ENCODE results near the gene ABCG4.
A peak's percentile ranks its signal among the peaks of the same experiment; 100 is the strongest.
"Not testable (repeated sequence)": the region's sequence is repeated elsewhere in the genome, so short reads cannot be mapped to it uniquely, and the experiment has no call there.

Gene ABCG4

GRCh38 chr11:119149018-119149785 lies at the start of gene ABCG4:
ABCG4 (plus strand) TSS chr11:119149052; CDS start chr11:119149966, 914 bp downstream.
- Mint-ChIP-seq H3K36me3 (no peaks in the 10 kb centered on the region), H3K4me1 (peaks cover 20% of the 10 kb centered on the region), H3K27ac (no peak within 1 kb of the TSS), H3K4me3 (peak within 1 kb of the TSS; percentile 59), H3K9me3 (no peaks in the 10 kb centered on the region)
- ATAC-seq, result peak; percentile 60
- peak in 1 of 2 donors; percentile 61 for DNase-seq (ENCODE audit: low spot score in 2 of 2)

- no peak for DNase-seq (ENCODE audit: low spot score in 2 of 2)
- peak overlapping the region; percentile 88 for H3K4me3 Mint-ChIP-seq
- H3K27ac Mint-ChIP-seq, result peak overlapping the region; percentile 97
- ATAC-seq, result no peak
- peaks cover 40% of the 10 kb centered on the region for H3K4me1 Mint-ChIP-seq
- no peaks in the 10 kb centered on the region for H3K9me3 Mint-ChIP-seq
- peaks cover 72% of the 10 kb centered on the region for H3K36me3 Mint-ChIP-seq
These were observed 49.1 kb upstream of the ABCG4 start for GRCh38 chr11:119099711-119100110.

GRCh38 chr11:119100246-119100970 lies 48.4 kb upstream of the ABCG4 start:
- Mint-ChIP-seq H3K27ac (peak overlapping the region; percentile 97), H3K4me1 (peaks cover 36% of the 10 kb centered on the region), H3K36me3 (peaks cover 65% of the 10 kb centered on the region), H3K4me3 (peak overlapping the region; percentile 88), H3K9me3 (no peaks in the 10 kb centered on the region)
- ATAC-seq (no peak), DNase-seq (ENCODE audit: low spot score in 2 of 2) (no peak)

- Mint-ChIP-seq H3K36me3 (peaks cover 57% of the 10 kb centered on the region), H3K4me3 (peak overlapping the region; percentile 88), H3K9me3 (no peaks in the 10 kb centered on the region), H3K27ac (peak overlapping the region; percentile 97), H3K4me1 (peaks cover 34% of the 10 kb centered on the region)
- DNase-seq (ENCODE audit: low spot score in 2 of 2) (no peak), ATAC-seq (peak; percentile 54)
These were observed 47.7 kb upstream of the ABCG4 start for GRCh38 chr11:119100994-119101758.

GRCh38 chr11:119101759-119102423 lies 47.0 kb upstream of the ABCG4 start, which contains the start of gene DPAGT1:
DPAGT1 (minus strand) TSS chr11:119101853; CDS start chr11:119101655, 198 bp downstream.
- Mint-ChIP-seq H3K4me3 (peak within 1 kb of the TSS; percentile 88), H3K9me3 (no peaks in the 10 kb centered on the region), H3K27ac (peak within 1 kb of the TSS; percentile 97), H3K36me3 (peaks cover 50% of the 10 kb centered on the region), H3K4me1 (peaks cover 36% of the 10 kb centered on the region)
- ATAC-seq (peak; percentile 90), DNase-seq (ENCODE audit: low spot score in 2 of 2) (peak; percentile 70 to 92)

GRCh38 chr11:119103161-119103664 lies 45.6 kb upstream of the ABCG4 start:
- Mint-ChIP-seq H3K4me3 (peak overlapping the region; percentile 88), H3K4me1 (peaks cover 39% of the 10 kb centered on the region), H3K27ac (peak overlapping the region; percentile 97), H3K36me3 (peaks cover 39% of the 10 kb centered on the region)
- not testable (repeated sequence) for DNase-seq (ENCODE audit: low spot score in 2 of 2); H3K9me3 Mint-ChIP-seq; ATAC-seq

GRCh38 chr11:119103793-119104192 lies 45.1 kb upstream of the ABCG4 start:
- Mint-ChIP-seq H3K27ac (no peak overlapping the region), H3K9me3 (no peaks in the 10 kb centered on the region), H3K36me3 (peaks cover 39% of the 10 kb centered on the region), H3K4me1 (peaks cover 42% of the 10 kb centered on the region), H3K4me3 (no peak overlapping the region)
- no peak for DNase-seq (ENCODE audit: low spot score in 2 of 2)
- ATAC-seq, result no peak

- Mint-ChIP-seq H3K4me1 (peaks cover 42% of the 10 kb centered on the region), H3K4me3 (peak within 1 kb of the TSS; percentile 88), H3K36me3 (peaks cover 31% of the 10 kb centered on the region), H3K27ac (peak within 1 kb of the TSS; percentile 95), H3K9me3 (no peaks in the 10 kb centered on the region)
- peak; percentile 70 to 87 for DNase-seq (ENCODE audit: low spot score in 2 of 2)
- ATAC-seq, result peak; percentile 90
These were observed 42.0 kb upstream of the ABCG4 start, which contains the start of gene C2CD2L for GRCh38 chr11:119106564-119107537. C2CD2L (plus strand) TSS chr11:119107344; CDS start chr11:119107742, 398 bp downstream.

GRCh38 chr11:119107538-119108145 lies 41.2 kb upstream of the ABCG4 start:
- ATAC-seq, result peak; percentile 36
- H3K4me3 Mint-ChIP-seq, result peak overlapping the region; percentile 88
- peaks cover 42% of the 10 kb centered on the region for H3K4me1 Mint-ChIP-seq
- peak overlapping the region; percentile 86 for H3K27ac Mint-ChIP-seq
- DNase-seq (ENCODE audit: low spot score in 2 of 2), result no peak
- no peaks in the 10 kb centered on the region for H3K9me3 Mint-ChIP-seq
- H3K36me3 Mint-ChIP-seq, result peaks cover 29% of the 10 kb centered on the region

GRCh38 chr11:119108146-119108856 lies 40.6 kb upstream of the ABCG4 start:
- peaks cover 42% of the 10 kb centered on the region for H3K4me1 Mint-ChIP-seq
- peaks cover 36% of the 10 kb centered on the region for H3K36me3 Mint-ChIP-seq
- H3K27ac Mint-ChIP-seq, result peak overlapping the region; percentile 86
- no peak for DNase-seq (ENCODE audit: low spot score in 2 of 2)
- H3K9me3 Mint-ChIP-seq, result no peaks in the 10 kb centered on the region
- H3K4me3 Mint-ChIP-seq, result peak overlapping the region; percentile 88
- peak; percentile 36 for ATAC-seq

GRCh38 chr11:119108857-119109221 lies 40.0 kb upstream of the ABCG4 start:
- Mint-ChIP-seq H3K27ac (peak overlapping the region; percentile 86), H3K4me1 (peaks cover 42% of the 10 kb centered on the region), H3K9me3 (no peaks in the 10 kb centered on the region), H3K4me3 (peak overlapping the region; percentile 88), H3K36me3 (peaks cover 41% of the 10 kb centered on the region)
- DNase-seq (ENCODE audit: low spot score in 2 of 2) (no peak), ATAC-seq (no peak)

- H3K4me1 Mint-ChIP-seq, result peaks cover 42% of the 10 kb centered on the region
- H3K4me3 Mint-ChIP-seq, result peak overlapping the region; percentile 88
- DNase-seq (ENCODE audit: low spot score in 2 of 2), result no peak
- H3K36me3 Mint-ChIP-seq, result peaks cover 51% of the 10 kb centered on the region
- ATAC-seq, result no peak
- H3K27ac Mint-ChIP-seq, result peak overlapping the region; percentile 86
- no peaks in the 10 kb centered on the region for H3K9me3 Mint-ChIP-seq
These were observed 39.0 kb upstream of the ABCG4 start for GRCh38 chr11:119109843-119110242.

- no peak overlapping the region for H3K4me3 Mint-ChIP-seq
- H3K4me1 Mint-ChIP-seq, result peaks cover 47% of the 10 kb centered on the region
- DNase-seq (ENCODE audit: low spot score in 2 of 2) (no peak), ATAC-seq (no peak)
- peak overlapping the region; percentile 86 for H3K27ac Mint-ChIP-seq
- no peaks in the 10 kb centered on the region for H3K9me3 Mint-ChIP-seq
- peaks cover 57% of the 10 kb centered on the region for H3K36me3 Mint-ChIP-seq
These were observed 38.4 kb upstream of the ABCG4 start for GRCh38 chr11:119110439-119110838.

All from stimulated activated effector memory CD8-positive, alpha-beta T cell treated with anti-CD3 and anti-CD28 coated beads, Interleukin-12 subunit alpha, Interleukin-12 subunit beta, amount 100 ng/mL, for 72 hours (primary cell).